Measurements from ENCODE around the gene SRGAP2B. TPM values are rescaled to one million over a fixed set of nuclear protein-coding genes. Genes with fewer than 3 reads are reported as not detected.
"Not testable (repeated sequence)": the region's sequence is repeated elsewhere in the genome, so short reads cannot be mapped to it uniquely, and the experiment has no call there.

SRGAP2B gene
- polyA plus RNA-seq, 3 donors from 2014 or later, result 0.29 to 1.2 (median 0.69) TPM

- not testable (repeated sequence) for H3K4me3 Mint-ChIP-seq; H3K27me3 Mint-ChIP-seq (ENCODE audit: low read depth in 3 of 3); H3K36me3 Mint-ChIP-seq; H3K4me1 Mint-ChIP-seq; H3K27ac Mint-ChIP-seq; DNase-seq; H3K9me3 Mint-ChIP-seq
These were observed 93.7 kb downstream of the SRGAP2B start for GRCh38 chr1:145001381-145001780.

- not testable (repeated sequence) for H3K27me3 Mint-ChIP-seq (ENCODE audit: low read depth in 3 of 3); H3K4me1 Mint-ChIP-seq; H3K4me3 Mint-ChIP-seq; DNase-seq; H3K9me3 Mint-ChIP-seq; H3K27ac Mint-ChIP-seq; H3K36me3 Mint-ChIP-seq
These were observed 94.3 kb downstream of the SRGAP2B start for GRCh38 chr1:145000743-145001326.

DNA sequence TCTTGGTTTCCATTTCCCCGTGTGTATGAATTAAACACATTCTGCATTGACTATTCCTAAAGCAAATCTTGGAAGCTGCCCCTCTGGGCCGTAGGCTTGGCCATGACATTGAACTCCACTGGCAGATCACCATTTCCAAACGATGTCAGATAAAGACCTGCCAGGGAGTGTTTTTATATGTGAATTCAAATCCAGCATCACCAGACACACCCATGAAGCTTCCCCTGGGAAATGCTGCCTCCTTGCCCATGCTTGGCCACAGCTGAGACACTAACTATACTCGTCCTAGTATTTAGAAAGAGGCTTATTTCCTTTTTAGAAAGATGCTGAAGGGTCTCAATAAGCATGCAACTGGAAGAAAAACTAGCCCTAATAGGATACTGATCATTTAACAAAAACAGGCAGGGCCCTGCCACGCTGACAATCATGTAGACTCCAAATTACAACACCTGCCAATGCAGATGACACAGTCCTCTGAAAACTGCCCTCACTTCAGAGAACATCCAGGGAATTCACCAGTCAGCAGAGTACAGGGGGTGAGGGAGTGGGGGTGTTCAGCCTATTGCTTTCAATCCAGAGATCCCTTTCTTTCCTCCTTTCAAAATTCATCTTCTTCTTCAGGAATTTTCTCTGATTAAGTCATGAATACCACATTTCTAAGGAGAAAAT is 94.9 kb downstream of the SRGAP2B start:
- not testable (repeated sequence) for H3K4me3 Mint-ChIP-seq; H3K27me3 Mint-ChIP-seq (ENCODE audit: low read depth in 3 of 3); H3K36me3 Mint-ChIP-seq; H3K4me1 Mint-ChIP-seq; H3K9me3 Mint-ChIP-seq; DNase-seq; H3K27ac Mint-ChIP-seq

DNA sequence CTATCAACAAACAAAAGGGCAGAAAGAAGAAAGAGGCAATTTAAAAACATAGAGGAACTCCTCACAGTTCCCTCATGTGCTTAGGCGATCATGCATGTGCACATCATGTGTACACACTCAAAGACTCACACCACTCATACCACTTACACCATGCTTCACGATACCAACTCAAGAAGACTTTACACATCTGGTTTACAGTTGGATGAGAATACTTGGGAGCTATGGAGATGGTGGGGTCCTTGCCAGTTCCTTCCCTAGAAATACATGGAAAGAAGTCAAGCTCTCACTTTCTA is 96.2 kb downstream of the SRGAP2B start:
- H3K27me3 Mint-ChIP-seq (ENCODE audit: low read depth in 3 of 3); H3K9me3 Mint-ChIP-seq; H3K4me3 Mint-ChIP-seq; H3K4me1 Mint-ChIP-seq; DNase-seq; H3K36me3 Mint-ChIP-seq; H3K27ac Mint-ChIP-seq: not testable (repeated sequence)

- not testable (repeated sequence) for H3K4me3 Mint-ChIP-seq; H3K9me3 Mint-ChIP-seq; H3K4me1 Mint-ChIP-seq; H3K27ac Mint-ChIP-seq; H3K36me3 Mint-ChIP-seq; DNase-seq; H3K27me3 Mint-ChIP-seq (ENCODE audit: low read depth in 3 of 3)
These were observed 96.8 kb downstream of the SRGAP2B start for GRCh38 chr1:144998134-144998980.

DNA sequence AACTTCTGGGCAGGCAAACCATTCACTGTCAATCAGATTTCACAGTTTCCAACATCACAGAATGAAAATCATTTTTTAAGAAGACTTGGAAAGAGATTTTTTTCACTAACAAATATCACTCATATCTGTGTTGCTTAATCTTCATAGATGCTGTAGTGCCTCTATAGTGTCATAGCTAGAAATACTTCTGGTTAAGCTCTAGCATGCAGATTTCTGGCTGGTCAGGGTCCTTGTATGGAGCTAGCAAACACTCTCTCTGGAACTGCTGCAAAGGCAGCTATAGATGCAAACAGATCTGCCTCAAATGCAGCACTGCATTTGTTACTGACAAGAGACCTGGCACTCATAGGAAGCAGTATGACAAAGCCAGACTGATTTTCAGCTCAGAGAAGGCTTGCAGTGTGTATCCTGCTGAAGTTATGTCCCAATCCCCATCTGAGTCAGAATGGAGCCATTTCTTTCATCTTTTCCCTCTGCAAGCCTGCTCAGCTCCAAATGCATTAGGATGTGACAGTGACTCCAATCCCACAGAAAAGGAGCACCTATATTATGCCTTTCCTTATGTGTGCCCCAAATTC is 99.2 kb downstream of the SRGAP2B start:
- H3K27me3 Mint-ChIP-seq (ENCODE audit: low read depth in 3 of 3); DNase-seq; H3K27ac Mint-ChIP-seq; H3K4me3 Mint-ChIP-seq; H3K36me3 Mint-ChIP-seq; H3K9me3 Mint-ChIP-seq; H3K4me1 Mint-ChIP-seq: not testable (repeated sequence)

DNA sequence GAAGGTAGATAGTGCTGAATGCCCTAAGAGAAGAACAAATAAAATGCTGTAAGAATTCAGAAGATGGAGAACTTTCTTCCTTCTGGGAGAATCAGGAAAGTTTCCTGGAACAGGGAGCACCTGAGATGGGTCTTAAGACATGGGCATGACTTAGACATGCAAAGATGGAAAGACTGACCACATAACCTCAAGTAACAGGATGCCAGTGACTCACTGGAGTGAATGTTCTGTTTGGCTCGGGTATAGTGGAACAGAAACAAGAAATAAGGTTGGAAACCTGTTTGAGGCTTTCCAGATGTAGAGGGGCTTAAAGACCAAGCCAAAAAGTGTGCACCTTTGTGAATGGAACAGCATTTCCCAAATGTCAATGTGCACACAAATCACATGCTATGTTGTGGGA is 102.2 kb downstream of the SRGAP2B start:
- not testable (repeated sequence) for DNase-seq; H3K4me3 Mint-ChIP-seq; H3K27me3 Mint-ChIP-seq (ENCODE audit: low read depth in 3 of 3); H3K4me1 Mint-ChIP-seq; H3K36me3 Mint-ChIP-seq; H3K9me3 Mint-ChIP-seq; H3K27ac Mint-ChIP-seq

DNA sequence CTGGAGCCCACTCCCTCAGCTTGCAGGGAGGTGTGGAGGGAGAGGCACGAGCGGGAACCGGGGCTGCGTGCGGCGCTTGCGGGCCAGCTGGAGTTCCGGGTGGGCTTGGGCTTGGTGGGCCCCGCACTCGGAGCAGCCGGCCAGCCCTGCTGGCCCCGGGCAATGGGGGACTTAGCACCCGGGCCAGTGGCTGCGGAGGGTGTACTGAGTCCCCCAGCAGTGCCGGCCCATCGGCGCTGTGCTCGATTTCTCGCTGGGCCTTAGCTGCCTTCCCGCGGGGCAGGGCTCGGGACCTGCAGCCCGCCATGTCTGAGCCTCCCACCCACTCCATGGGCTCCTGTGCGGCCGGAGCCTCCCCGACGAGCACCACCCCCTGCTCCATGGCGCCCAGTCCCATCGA is 104.5 kb downstream of the SRGAP2B start:
- not testable (repeated sequence) for H3K9me3 Mint-ChIP-seq

GRCh38 chr1:144987131-144987530 is 108.0 kb downstream of the SRGAP2B start:
- not testable (repeated sequence) for H3K9me3 Mint-ChIP-seq; H3K4me1 Mint-ChIP-seq; H3K27ac Mint-ChIP-seq; DNase-seq; H3K36me3 Mint-ChIP-seq; H3K4me3 Mint-ChIP-seq; H3K27me3 Mint-ChIP-seq (ENCODE audit: low read depth in 3 of 3)

More for the DNA sequence above, 104.5 kb downstream of the SRGAP2B start:
- H3K36me3 Mint-ChIP-seq; DNase-seq; H3K4me1 Mint-ChIP-seq; H3K4me3 Mint-ChIP-seq; H3K27ac Mint-ChIP-seq; H3K27me3 Mint-ChIP-seq (ENCODE audit: low read depth in 3 of 3): not testable (repeated sequence)

- not testable (repeated sequence) for H3K4me3 Mint-ChIP-seq; DNase-seq; H3K4me1 Mint-ChIP-seq; H3K27ac Mint-ChIP-seq; H3K27me3 Mint-ChIP-seq (ENCODE audit: low read depth in 3 of 3); H3K36me3 Mint-ChIP-seq; H3K9me3 Mint-ChIP-seq
These were observed 108.8 kb downstream of the SRGAP2B start for GRCh38 chr1:144986171-144986860.

- not testable (repeated sequence) for H3K4me3 Mint-ChIP-seq; H3K4me1 Mint-ChIP-seq; H3K9me3 Mint-ChIP-seq; H3K27ac Mint-ChIP-seq; DNase-seq; H3K36me3 Mint-ChIP-seq; H3K27me3 Mint-ChIP-seq (ENCODE audit: low read depth in 3 of 3)
These were observed 109.5 kb downstream of the SRGAP2B start for GRCh38 chr1:144985550-144986170.

DNA sequence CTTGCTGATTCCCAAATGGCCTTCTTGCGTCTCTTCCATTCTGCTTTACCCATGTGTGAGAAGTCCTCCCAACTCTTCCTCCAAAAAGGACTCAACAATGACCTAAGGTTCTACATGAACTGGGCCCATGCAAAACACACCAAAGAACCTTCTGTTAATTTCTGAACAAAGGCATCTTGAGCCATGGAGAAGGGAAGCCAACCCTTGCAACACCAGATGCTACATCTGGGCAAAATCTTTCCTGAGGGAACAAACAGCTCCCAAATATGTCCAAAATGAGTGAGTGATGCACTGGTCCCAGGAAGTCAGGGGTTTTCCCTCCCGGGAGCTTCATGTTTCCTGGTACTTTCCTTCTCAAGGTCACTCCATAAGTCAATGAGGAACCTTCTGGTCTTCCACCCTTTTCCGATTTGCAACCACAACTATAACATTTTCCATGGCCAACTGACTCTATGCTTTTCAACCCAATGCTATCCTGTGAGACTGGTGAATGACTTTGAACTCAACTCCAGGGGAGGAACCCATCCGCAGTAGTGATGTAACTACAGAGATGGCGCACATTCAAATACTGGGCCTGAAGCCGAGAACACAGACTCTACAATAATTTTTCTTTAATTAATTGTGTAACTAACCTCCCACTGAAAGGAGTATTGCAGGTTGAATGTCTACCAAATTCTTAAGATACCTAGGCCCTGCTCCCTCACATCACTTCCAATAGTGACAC is 112.2 kb downstream of the SRGAP2B start:
- H3K4me3 Mint-ChIP-seq; H3K36me3 Mint-ChIP-seq; H3K27me3 Mint-ChIP-seq (ENCODE audit: low read depth in 3 of 3); H3K9me3 Mint-ChIP-seq; DNase-seq; H3K4me1 Mint-ChIP-seq; H3K27ac Mint-ChIP-seq: not testable (repeated sequence)

GRCh38 chr1:144981157-144981556 is 114.0 kb downstream of the SRGAP2B start:
- DNase-seq; H3K27me3 Mint-ChIP-seq (ENCODE audit: low read depth in 3 of 3); H3K4me1 Mint-ChIP-seq; H3K9me3 Mint-ChIP-seq; H3K4me3 Mint-ChIP-seq; H3K27ac Mint-ChIP-seq; H3K36me3 Mint-ChIP-seq: not testable (repeated sequence)
